OCI-LY1 (cell line): ENCODE measurements around the gene BRIP1.

Source experiments
- H2AFZ ChIP-seq: fragments of 200-600 bp; sonication (generic), shearing (Covaris generic); 2 replicates; pipeline ENCODE4 v1.6.0; 2014; ENCODE audit warnings: antibody characterized with exemption, mild to moderate bottlenecking, low read length
- H3F3A ChIP-seq: fragments of 200-600 bp; sonication (generic), shearing (Covaris generic); 2 replicates; pipeline ENCODE4 v1.6.0; 2014; ENCODE audit warnings: mild to moderate bottlenecking, antibody characterized with exemption, low read length, moderate library complexity; ENCODE audit not compliant: insufficient read depth
- H3K27ac ChIP-seq: fragments of 200-600 bp; sonication (generic); 2 replicates; pipeline ENCODE4 v1.5.1; 2014; ENCODE audit warnings: low read length, mixed run types, mild to moderate bottlenecking, low read depth; ENCODE audit not compliant: poor library complexity, severe bottlenecking
- H3K27me3 ChIP-seq: fragments of 200-600 bp; sonication (generic); 2 replicates; pipeline ENCODE4 v1.6.0; 2014; ENCODE audit warnings: antibody characterized with exemption, mild to moderate bottlenecking, low read length, moderate library complexity; ENCODE audit not compliant: insufficient read depth
- H3K36me3 ChIP-seq: fragments of 200-600 bp; sonication (generic); 2 replicates; pipeline ENCODE4 v1.6.1; 2014; ENCODE audit warnings: mild to moderate bottlenecking, antibody characterized with exemption, low read length, moderate library complexity, mixed read lengths; ENCODE audit not compliant: insufficient read depth
- H3K4me1 ChIP-seq: fragments of 200-600 bp; sonication (generic); 2 replicates; pipeline ENCODE4 v1.5.1; 2014; ENCODE audit warnings: mild to moderate bottlenecking, low read length, moderate library complexity; ENCODE audit not compliant: insufficient read depth, severe bottlenecking
- H3K4me2 ChIP-seq: fragments of 200-600 bp; sonication (generic), shearing (Covaris generic); 2 replicates; pipeline ENCODE4 v1.6.1; 2014; ENCODE audit warnings: low read length
- H3K4me3 ChIP-seq: fragments of 200-600 bp; sonication (generic); 2 replicates; pipeline ENCODE4 v1.5.1; 2014; ENCODE audit warnings: low read length, low read depth, mild to moderate bottlenecking, mixed read lengths; ENCODE audit not compliant: poor library complexity, severe bottlenecking
- H3K79me2 ChIP-seq: fragments of 200-600 bp; shearing (Covaris generic); 2 replicates; pipeline ENCODE4 v1.6.1; 2016; ENCODE audit warnings: mixed run types, low read length, mixed read lengths; ENCODE audit not compliant: insufficient read depth
- H3K9ac ChIP-seq: fragments of 200-600 bp; sonication (generic), shearing (Covaris generic); 2 replicates; pipeline ENCODE4 v1.6.1; 2014; ENCODE audit warnings: mild to moderate bottlenecking, low read length, mixed read lengths
- H3K9me2 ChIP-seq: fragments of 200-600 bp; sonication (generic), shearing (Covaris generic); 2 replicates; pipeline ENCODE4 v1.6.1; 2014; ENCODE audit warnings: low read depth, mild to moderate bottlenecking, low read length, mixed read lengths
- H3K9me3 ChIP-seq: fragments of 200-600 bp; shearing (Covaris generic); 2 replicates; pipeline ENCODE4 v1.6.1; 2014; ENCODE audit warnings: low read length, mixed read lengths
- H4K20me1 ChIP-seq: fragments of 200-600 bp; sonication (generic), shearing (Covaris generic); 2 replicates; pipeline ENCODE4 v1.6.0; 2016; ENCODE audit warnings: mild to moderate bottlenecking, low read length; ENCODE audit not compliant: insufficient read depth
- CTCF ChIP-seq: fragments of 200-600 bp; sonication (generic), shearing (Covaris generic); IDR thresholded peaks from 2 replicates; pipeline ENCODE4 v1.5.1; 2017; ENCODE audit warnings: mild to moderate bottlenecking, antibody characterized with exemption, low read length, moderate library complexity, mixed read lengths
- EZH2 ChIP-seq: fragments of 200-600 bp; sonication (generic), shearing (Covaris generic); IDR thresholded peaks from 2 replicates; pipeline ENCODE4 v1.8.0; 2017; ENCODE audit warnings: borderline replicate concordance, mixed run types, mild to moderate bottlenecking, antibody characterized with exemption, low read length, moderate library complexity, mixed read lengths

The BRIP1 gene

GRCh38 chr17:61641084-61641483, 222.2 kb downstream of the BRIP1 start:
- Histone ChIP-seq H2AFZ (no peak overlapping the region), H3K4me1 (no peaks in the 10 kb centered on the region), H3K27me3 (0 out of 2 replicates have a peak, but pooled peaks cover 3% of the 10 kb centered on the region), H3K4me3 (no peak overlapping the region), H3K9me3 (no peaks in the 10 kb centered on the region), H3K9ac (no peak overlapping the region), H3K9me2 (no peaks in the 10 kb centered on the region), H4K20me1 (no peaks in the 10 kb centered on the region), H3F3A (no peaks in the 10 kb centered on the region), H3K36me3 (no peaks in the 10 kb centered on the region), H3K4me2 (no peak overlapping the region), H3K27ac (no peak overlapping the region), H3K79me2 (no peaks in the 10 kb centered on the region)
- TF ChIP-seq EZH2 (no peak), CTCF (no peak)

- Histone ChIP-seq H3K9me3 (0 out of 2 replicates have a peak, but pooled peaks cover 3% of the 10 kb centered on the region), H3F3A (no peaks in the 10 kb centered on the region), H3K4me2 (no peak overlapping the region), H3K4me1 (no peaks in the 10 kb centered on the region), H3K27me3 (0 out of 2 replicates have a peak, but pooled peaks cover 3% of the 10 kb centered on the region), H3K36me3 (no peaks in the 10 kb centered on the region), H3K27ac (no peak overlapping the region), H3K4me3 (no peak overlapping the region), H3K9ac (no peak overlapping the region), H2AFZ (no peak overlapping the region), H3K79me2 (no peaks in the 10 kb centered on the region), H3K9me2 (no peaks in the 10 kb centered on the region), H4K20me1 (no peaks in the 10 kb centered on the region)
- TF ChIP-seq EZH2 (no peak), CTCF (no peak)
Observed at GRCh38 chr17:61639818-61640217, 223.5 kb downstream of the BRIP1 start.

GRCh38 chr17:61638087-61638486, 225.2 kb downstream of the BRIP1 start:
- H3K27me3 ChIP-seq = no peaks in the 10 kb centered on the region
- H3K4me1 ChIP-seq = no peaks in the 10 kb centered on the region
- no peak for TF ChIP-seq EZH2
- TF ChIP-seq CTCF = no peak
- H3K9ac ChIP-seq = no peak overlapping the region
- H2AFZ ChIP-seq = no peak overlapping the region
- 0 out of 2 replicates have a peak, but pooled peaks cover 3% of the 10 kb centered on the region for H3K9me3 ChIP-seq
- H3F3A ChIP-seq = no peaks in the 10 kb centered on the region
- H3K4me2 ChIP-seq = no peak overlapping the region
- H4K20me1 ChIP-seq = no peaks in the 10 kb centered on the region
- H3K4me3 ChIP-seq = no peak overlapping the region
- no peaks in the 10 kb centered on the region for H3K36me3 ChIP-seq
- no peaks in the 10 kb centered on the region for H3K79me2 ChIP-seq
- no peaks in the 10 kb centered on the region for H3K9me2 ChIP-seq
- no peak overlapping the region for H3K27ac ChIP-seq
